ENCODE results near the gene NPEPL1.
"Not testable (repeated sequence)": the region's sequence is repeated elsewhere in the genome, so short reads cannot be mapped to it uniquely, and the experiment has no call there.

The NPEPL1 gene, protein sequence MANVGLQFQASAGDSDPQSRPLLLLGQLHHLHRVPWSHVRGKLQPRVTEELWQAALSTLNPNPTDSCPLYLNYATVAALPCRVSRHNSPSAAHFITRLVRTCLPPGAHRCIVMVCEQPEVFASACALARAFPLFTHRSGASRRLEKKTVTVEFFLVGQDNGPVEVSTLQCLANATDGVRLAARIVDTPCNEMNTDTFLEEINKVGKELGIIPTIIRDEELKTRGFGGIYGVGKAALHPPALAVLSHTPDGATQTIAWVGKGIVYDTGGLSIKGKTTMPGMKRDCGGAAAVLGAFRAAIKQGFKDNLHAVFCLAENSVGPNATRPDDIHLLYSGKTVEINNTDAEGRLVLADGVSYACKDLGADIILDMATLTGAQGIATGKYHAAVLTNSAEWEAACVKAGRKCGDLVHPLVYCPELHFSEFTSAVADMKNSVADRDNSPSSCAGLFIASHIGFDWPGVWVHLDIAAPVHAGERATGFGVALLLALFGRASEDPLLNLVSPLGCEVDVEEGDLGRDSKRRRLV

DNA sequence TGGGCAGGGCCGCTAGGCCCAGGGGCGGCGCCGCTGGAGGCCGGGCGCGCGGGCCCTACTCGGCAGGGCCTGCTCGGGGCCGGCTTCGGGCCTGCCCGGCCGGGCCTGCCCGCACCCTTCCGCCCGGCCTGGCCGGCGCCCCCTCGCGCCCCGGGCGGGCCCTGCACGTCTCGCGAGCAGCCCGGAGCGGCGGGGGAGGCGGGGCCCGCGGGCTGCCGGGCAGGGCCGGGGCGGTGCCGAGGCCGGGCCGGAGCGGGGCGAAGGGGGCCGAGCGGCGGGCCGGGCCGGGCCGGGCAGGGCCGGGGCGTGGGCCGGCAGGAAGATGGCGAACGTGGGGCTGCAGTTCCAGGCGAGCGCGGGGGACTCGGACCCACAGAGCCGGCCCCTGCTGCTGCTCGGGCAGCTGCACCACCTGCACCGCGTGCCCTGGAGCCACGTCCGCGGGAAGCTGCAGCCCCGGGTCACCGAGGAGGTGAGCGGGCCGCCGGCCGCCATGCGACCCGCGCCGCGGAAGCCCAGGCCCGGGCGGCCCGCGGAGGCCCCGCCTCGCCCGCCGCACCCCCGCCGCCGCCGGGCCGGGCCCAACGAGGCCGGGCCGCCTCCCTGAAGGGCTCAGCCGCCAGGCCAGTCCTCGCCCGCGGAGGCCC lies at the start of gene NPEPL1:
TSS of gene NPEPL1 (plus strand) at position 222 of the 647 bp plus-strand sequence. CDS start at position 323, 101 bp downstream.
- DNase-seq = no peak

DNA sequence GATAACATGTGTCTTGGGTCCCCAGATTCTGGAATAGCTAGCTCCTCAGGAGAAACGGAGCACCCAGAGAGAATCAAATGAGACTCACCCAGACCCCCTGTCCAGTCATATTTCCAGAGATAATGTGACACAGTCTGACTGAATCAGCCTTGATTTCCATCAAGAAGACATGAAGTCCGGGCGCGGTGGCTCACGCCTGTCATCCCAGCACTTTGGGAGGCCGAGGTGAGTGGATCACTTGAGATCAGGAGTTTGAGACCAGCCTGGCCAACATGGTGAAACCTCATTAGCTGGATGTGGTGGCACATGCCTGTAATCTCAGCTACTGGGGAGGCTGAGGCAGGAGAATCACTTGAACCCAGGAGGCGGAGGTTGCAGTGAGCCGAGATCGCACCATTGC lies 49.7 kb upstream of the NPEPL1 start:
- DNase-seq = not testable (repeated sequence)

DNA sequence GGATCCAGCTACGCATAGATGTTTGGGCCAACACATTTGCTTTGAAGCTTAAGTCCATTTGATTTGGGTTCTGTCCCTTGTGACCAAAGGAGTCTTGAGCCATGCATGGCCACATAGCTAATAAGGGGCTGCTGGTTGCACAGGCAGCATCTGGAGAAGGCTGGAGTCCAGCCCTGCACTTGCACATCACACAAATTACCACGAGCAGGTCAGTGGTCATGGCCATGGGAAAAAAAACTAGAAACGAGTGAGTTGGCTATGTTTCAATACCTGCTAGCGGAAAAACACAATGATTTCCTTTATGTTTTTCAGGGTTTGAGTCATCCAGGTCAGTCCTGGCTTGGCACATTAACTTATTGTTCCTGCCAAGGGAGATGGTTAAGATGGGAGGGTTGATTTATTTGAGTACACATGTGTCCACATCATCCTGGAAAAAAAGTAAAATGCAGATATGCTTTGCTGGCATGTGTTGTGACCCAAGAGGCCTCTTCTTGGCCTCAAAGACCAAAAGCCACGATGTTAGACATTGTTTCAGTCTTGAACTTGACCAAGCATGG lies 47.1 kb upstream of the NPEPL1 start:
- no peak for DNase-seq

DNA sequence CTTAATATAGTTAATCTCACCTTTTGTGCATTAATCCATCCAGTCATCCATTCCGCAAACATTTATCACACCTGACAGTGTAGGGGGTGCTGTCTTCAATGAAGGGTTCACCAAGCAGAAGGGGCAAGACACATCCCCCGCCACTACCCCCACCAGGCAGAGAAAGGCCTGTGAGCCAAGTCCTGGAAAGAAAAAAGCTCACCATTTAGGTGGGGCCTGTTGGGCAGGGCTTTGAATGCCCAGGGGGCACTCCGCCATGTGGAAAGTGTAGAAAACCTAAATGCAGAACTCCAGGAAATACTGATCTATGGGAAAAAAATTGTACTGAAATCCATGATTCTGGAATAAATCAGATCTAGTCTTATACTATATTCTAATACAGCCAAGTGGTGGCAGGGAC lies 46.3 kb upstream of the NPEPL1 start:
- DNase-seq = no peak

DNA sequence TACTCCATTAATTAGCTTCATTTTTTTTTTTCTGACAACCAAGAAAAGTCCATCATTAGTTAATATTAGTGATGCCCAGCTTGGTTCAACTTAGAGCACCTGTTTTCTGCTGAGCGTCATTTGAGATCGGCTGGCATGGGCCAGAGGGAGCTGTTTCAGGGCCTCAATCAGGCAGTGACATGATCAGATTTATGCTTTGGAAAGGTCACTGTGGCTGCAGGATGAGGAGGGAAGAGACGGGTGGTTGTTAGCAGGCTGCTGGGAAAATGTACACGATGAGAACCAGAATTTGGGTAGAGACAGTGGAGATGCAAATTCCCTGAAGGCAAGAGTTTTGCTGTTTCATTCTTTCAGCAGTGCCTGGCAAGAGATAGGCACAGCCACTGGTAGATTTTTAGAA lies 45.9 kb upstream of the NPEPL1 start:
- no peak for DNase-seq

DNA sequence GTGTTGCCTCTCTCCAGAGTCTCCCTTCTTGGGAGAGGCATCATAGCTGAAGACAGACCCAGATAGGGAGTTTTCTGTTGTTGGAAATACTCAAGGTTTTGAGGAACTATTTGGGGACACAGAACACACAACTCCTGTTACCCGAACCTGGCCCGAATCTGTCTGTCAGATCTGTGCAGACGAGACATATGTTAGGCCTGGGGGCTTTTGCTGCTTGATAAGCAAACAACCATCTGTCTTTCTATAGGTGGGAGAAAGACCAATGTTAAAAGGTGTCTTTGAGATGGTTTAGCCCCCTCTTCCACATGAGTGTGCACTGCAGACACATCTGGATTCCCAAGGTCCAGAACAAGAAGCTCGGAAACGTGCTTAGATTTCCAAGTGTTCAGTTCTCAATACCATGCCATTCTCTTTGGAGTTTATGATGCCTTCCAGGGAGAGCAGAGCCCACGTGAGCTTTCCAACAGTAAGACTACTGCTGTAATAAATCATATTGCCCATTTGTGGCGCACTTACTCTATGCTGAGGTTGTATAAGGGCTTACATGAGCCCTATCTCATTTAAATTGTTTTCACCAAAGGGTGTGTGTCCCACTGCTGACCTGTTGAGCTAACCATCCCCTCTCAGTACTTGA lies 45.3 kb upstream of the NPEPL1 start:
- DNase-seq = no peak

DNA sequence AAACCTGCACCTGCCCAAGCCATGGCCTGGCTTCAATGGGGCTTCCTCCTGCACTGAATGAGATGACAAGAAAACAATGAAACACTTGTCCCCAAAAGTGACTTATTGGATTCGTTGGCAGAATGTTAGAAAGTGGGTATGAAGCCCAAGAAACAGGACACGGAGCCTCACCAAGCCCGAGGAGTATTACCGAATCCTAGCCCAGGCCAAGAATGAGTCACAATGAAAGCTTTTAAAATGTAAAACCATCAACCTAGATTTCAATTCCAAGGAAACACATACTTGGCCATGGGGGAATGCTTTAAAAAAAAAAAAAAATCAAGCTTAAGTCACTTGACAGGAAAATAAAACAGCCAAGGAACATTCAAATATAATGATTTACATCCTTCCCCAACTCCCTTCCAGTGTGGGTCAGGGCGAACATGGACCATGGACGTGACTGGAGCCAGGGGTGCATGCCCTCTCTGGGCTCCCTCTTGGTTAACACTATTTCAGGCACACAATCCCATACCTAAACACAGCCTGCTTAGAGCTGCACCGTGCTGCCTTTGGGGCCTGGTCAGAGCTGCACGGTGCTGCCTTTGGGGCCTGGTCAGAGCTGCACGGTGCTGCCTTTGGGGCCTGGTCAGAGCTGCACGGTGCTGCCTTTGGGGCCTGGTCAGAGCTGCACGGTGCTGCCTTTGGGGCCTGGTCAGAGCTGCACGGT lies 44.7 kb upstream of the NPEPL1 start:
- DNase-seq = no peak

DNA sequence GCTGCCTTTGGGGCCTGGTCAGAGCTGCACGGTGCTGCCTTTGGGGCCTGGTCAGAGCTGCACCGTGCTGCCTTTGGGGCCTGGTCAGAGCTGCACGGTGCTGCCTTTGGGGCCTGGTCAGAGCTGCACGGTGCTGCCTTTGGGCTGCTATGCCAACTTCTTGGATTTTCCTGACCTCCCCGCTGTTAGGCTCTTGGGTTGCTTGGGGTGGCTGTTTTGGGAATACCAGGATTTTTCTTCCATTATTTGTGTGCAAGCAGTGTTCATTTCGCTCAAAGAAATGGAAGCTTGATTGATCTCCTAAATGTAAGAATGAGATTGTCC lies 44.1 kb upstream of the NPEPL1 start:
- not testable (repeated sequence) for DNase-seq

DNA sequence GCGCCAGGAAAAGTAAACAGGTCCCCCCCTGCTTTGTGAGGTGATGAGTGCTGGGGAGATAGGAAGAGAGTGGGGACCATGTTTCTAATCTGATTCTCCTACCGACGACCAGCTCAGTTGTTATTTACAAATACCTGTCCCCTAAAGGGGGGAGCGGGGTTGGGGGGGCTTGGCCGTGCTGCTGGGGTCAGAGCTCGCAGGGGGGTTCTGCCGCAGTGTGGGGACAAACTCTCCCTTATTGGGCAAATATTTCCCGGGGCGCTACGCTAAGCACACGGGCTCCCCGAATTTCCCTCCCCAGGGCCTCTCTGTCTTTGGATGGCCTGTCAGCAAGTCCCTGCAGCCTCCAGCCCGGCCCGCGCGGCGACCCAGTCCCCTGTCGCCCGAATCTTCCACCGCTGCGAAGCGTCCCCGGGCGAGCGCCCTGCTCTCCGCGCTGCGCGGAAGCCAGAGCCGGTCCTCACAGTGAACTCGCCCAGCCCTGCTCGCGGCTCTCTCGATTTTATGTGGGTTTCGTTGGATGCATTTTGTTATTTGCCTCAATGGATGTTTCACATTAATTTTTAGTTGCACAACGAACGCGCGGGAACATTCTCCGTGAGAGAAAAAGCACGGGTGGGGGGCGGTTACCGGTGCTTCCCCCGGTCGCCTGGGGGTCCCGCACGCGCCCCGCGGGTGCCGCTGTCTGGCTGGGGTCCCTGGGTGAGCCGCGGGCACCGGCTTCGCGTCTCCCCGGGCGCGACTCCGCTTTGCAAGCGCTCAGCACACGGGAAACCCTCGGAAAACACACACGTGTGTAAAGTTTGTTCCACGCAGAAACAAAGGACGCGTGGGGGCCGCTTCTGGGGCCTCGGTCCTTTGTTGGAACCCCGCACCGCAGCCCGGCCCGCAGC lies 43.1 kb upstream of the NPEPL1 start:
- no peak for DNase-seq

DNA sequence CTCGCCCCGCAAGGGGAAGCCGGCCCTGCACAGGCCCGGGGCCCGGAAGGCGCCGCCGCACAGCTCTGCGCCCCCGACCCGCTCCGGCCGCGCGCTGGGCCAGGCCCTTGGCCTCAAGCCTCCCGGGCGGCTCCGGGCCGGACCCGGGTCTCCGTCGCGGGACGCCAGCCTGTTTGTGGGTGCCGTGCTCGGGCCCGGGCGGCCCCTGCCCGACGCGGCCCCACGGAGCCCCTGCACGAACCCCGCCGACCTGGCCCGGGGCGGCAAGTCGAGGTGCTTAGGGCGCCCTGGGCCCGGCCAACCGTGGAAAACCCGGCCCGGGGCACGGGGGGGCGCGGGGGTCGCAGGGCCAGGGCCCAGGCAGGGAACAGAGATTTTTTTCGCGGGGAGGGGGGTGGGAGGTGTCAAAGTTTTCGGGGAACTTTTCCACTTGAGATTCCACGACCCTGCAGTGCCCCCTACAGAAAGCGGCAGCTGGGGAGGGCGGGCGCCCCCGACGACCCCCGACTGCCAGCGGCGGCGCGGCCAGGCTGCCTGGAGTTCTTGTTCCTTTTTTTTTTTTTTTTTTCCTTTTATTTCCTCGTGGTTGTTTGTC lies 42.3 kb upstream of the NPEPL1 start:
- no peak for DNase-seq

DNA sequence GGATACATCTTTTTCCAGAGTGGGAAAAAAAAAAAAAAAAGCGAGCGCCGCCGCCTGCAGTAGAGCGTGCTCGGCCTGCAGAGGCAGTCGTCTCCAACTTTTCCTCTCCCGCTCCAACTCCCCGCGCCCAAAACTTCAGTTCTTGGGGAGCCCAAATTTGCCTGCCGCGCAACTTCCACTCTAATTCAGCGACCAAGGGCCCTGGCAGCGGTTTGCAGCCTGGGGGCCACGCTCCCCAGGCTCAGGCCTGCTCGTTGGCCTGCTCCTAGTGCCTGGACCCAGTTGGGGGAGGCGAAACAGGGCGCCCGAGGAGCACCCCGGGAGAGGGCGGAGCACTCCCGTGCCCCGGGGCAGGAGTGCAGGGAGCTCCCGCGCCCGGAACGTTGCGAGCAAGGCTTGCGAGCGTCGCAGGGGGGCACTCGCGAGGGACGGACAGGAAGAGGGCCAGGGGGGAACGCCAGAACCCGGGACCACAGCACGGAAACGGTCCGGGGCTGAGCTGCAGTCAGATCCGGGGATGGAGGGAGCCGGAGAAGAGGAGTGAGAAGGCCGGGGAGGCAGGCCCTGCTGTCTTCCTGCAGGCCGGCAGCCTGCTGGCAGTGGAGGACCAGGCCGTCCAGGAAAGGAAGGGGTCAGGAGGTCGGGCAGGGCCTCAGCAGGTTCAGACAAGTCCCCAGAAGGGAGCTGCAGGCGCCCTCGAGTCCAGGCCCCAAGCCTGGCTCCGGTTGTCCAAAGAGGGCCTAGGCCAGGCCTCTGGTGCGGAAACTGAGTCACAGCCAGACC lies 41.6 kb upstream of the NPEPL1 start, which contains the start of gene STX16:
TSS of gene STX16 (plus strand) at position 508 of the 783 bp plus-strand sequence. CDS start 724 bp downstream, outside the sequence.
- DNase-seq = peak; percentile 87

DNA sequence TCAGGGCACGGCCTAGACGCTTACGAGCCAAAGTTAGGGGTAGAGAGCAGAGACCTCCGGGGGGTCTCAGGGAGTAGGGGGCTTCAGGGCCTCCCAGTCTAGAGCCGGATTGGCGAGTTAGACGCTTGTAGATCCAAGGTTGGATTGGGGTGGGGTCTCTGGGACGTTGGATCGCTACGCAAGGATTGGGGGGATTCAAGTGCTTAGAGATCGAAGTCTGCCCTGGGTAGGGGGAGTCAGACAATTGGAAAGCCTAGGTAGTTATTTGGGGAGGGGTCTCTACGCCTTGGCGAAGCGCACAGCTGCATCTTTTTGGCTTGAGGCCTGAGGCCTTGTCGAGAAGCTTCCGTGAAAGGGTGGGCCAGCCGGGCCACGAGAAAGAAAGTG lies 41.0 kb upstream of the NPEPL1 start:
- no peak for DNase-seq

DNA sequence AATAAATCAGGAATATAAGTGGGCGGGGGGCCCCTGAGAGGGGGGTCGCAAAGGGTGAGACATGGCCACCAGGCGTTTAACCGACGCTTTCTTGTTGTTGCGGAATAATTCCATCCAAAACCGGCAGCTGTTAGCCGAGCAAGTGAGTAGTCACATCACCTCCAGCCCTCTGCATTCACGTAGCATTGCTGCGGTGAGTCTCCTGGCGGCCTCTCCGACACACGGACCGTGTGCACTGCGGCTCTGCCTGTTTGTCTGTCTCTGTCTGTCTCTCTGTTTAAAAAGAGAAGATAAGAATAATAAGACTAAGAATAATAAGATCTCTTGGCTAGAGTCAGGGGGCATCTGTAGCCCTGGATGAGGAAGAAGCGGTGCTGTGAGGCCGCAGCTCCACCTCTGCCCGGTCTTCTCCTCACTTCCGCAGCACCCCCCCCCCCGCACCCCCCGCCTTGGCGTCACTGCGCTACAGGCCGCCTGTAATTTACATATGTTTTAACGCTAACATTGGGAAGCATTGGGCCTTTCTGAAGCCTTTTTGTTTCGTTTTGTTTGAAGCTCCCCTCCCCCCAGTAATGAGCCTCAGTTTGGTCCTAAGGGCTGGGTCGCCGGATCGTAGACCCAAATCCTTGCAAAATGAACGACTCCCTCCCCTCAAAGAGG lies 40.5 kb upstream of the NPEPL1 start:
- no peak for DNase-seq

DNA sequence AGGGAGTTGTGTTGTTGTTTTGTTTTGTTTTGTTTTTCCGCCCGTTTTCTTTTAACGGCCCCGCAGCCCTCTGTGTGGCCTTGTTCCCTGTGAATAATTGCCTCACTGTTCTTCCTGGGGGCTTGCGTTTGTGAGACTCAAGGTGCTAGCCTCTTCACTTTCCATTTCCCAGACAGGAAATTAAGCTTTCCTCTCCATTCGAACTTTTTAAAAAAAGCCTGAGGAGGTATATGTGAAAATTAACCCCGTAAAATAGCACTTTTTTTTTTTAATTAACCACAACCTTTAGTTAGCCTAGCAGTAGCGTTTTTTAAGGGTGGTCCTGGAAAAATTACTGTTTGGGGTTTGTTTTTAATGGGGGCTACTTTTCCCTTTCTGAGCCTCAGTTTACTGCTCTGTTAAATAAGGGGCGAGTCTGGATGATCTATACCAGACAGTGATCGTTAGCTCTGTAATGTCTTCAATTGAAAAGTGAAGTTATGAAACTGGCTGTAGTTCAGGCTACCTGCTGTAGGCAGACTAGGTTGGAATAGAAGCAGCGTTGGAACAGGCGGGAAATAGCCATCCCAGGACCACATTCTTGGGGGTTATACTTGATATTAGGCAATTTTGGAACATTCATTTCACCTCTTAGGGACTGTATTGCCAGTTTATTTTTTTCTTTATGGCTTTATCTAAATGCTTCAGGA lies 39.9 kb upstream of the NPEPL1 start:
- no peak for DNase-seq

DNA sequence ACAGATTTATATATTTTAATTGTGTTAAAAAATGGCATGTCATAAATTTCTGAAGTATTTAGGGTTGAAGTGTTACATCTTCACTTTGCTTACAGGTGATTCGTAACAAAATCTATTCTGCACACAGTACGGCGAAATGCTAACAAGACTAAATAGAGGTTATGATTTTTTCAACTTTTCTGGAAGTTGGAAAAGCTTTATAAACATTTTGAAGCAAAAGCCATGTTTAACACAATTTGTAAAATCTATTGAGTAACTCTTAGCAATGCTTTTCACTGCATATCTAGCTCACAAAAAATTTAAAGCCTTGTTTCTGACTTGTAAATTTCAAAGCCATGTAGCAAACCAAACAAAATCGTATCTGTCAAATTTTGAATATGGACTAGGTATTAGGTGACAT lies 38.3 kb upstream of the NPEPL1 start:
- DNase-seq = no peak

DNA sequence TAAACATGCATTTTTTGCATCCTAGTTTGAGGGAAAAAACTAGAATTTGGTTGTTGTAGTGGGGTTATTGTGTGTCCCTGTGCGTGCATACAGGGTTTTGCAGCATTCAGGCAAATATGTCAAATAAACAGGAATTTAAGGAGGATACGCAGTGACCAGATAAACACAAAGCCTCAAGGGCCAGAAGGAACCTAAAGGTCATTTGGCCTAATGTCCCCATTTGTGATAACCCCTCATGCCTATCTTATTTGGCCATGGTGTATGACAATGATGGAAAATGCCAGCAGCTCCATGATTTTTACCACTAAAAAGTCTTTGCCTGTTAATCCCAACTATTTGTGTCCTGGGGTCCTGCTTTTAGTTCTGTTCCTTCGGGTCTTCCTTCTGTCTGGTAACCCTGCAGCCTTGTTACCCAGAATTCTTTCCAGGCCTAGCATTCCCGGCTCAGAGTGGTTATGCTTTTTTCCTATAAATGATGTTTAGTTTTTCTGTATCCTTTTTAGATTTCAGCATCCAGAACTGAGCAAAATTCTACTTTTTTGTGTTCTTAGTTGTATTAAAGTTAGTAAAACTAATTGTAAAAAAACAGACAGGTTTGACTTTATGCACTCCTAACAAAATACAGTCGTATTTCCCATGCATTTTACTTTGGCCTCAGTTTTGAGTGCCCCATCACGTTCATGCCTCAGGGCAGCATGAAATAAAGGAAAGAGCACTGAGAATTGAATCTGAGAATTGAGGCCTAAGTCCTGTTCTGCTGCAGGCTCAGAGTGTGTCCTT lies 37.1 kb upstream of the NPEPL1 start:
- no peak for DNase-seq

DNA sequence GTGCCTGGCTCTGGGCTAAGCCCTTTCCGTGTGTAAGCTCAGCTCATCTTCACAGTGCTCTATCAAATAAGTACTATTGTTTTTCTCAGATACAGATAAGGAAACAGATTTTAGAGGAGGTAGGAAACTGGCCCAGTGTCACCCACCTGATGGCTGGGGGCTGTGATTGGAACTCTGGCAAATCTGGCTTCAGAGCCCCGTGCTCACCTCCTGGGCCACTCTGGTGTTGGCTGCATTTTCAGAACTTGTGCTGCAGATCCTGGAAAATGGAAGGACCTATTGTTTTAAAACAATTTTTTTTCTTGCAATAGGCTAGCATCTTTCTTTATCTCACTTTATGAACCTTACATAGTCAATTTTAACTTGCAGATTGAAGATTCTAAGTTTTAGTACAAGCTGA lies 35.8 kb upstream of the NPEPL1 start:
- DNase-seq = no peak

DNA sequence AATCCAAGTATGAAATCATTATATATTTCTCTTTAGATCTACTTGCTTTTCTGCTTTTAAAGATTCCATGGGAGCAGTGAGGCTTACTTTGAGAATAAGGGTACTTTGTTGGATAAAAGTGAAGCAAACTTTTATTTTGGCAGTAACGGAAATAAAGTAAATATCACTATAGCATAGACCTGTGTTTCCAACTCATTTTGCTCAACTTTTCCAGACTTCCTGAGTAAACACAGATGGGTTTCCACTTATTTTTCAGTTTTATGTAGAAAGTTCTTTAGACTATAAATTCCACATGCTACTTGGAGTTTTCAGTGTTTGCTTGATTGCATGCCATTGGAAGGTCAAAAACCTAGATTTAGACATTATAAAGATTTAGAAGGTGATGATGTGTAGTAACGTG lies 35.3 kb upstream of the NPEPL1 start:
- no peak for DNase-seq

DNA sequence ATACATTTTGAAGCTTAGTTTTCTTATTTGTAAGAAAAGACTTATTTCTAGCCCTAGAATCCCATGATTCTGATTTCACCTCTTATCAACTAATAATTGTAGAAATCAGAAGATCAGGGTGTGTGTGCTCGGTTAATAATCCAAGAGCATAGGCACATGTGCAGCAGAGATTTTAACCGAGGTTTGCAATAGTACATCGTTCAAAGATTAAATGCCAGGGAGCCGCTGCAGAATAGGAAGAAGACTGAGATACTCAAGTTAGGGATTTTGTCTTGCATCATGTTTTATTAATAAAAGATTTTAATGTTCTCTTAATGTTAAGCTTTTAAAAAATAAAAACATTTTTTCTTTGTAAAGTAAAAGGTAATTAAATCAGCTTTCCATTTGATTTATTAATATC lies 34.6 kb upstream of the NPEPL1 start:
- no peak for DNase-seq

Measured in NCI-H1436 (cell line).